DLD1 (cell line): ENCODE data around the gene SLC12A7.

Source experiments
- in situ Hi-C: cut with HindIII; loops from 2 replicates; pipeline ENCODE4 v1.10.0; 2017; ENCODE audit warnings: low sequenced_read_pairs

Gene SLC12A7

DNA sequence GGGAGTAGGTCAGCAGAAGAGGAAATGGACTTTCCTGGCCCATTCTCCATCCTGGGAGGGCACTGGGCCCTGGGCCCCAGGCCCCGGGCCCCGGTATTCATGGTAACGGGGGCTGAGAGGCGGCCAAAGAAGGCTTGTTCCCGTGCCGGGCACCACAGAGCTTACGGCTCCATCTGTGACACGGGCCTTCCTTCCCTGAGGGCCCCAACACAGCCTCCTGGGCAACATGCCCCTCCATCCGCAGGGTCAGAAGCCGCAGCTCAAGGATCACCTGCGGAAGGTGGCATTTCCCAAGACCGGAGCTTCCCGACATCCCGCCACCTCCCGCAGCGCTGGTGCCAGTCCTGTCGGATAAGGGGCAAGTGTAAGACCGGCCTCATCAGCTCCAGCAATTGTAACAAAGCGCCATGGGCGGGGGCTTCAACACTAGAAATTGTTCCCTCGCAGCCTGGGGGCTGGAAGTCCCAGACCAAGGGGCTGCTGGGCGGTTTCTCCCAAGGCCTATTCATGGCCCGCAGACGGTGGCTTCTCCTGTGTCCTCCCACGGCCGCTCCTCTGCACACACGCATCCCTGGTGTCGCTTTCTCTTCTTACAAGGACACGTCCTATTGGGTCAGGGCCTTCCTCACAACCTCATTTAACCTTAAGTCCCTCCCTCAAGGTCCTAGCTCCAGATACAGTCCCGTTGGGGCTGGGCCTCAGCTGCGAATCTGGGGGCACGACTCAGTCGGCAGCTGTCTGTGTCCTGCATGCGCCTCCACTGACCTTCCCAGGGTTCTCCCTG is 31.2 kb upstream of the SLC12A7 start:
- in situ Hi-C loops, result no loop called here

- in situ Hi-C loops, result no loop called here
These were observed 30.0 kb upstream of the SLC12A7 start for GRCh38 chr5:1141834-1142233.

GRCh38 chr5:1140818-1141189 is 28.9 kb upstream of the SLC12A7 start:
- in situ Hi-C loops, result no loop called here

DNA sequence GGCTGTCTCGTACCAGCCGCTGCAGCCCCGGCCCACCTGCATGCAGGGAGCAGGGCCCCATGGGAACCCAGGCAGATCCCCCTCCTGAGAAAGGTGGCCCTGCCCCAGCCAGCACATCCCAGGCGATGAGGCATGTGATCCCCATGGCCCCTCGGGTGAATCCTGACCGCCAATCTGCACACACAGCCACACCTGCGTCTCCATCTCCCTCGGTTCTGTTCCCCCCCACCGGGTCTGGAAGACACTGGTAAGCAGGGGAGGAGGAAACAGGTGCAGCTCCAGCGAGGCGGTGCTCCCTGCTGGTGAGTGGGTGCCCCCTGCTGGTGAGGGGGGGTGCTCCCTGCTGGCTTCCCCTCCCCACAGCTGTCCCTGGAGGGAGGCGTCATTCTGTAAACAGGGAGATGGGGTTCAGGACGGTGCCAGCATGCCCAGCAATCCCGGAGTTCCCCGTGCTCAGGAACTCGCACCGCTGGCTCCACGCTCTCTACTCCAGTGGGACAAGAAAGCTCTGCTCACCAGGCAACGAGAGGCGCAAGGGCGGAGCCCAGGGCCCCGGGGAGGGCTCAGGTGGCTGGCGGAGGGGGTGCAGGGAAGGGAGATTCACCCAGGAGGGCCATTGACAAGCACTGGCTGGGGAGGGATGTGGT is 28.4 kb upstream of the SLC12A7 start:
- in situ Hi-C loops, result no loop called here

DNA sequence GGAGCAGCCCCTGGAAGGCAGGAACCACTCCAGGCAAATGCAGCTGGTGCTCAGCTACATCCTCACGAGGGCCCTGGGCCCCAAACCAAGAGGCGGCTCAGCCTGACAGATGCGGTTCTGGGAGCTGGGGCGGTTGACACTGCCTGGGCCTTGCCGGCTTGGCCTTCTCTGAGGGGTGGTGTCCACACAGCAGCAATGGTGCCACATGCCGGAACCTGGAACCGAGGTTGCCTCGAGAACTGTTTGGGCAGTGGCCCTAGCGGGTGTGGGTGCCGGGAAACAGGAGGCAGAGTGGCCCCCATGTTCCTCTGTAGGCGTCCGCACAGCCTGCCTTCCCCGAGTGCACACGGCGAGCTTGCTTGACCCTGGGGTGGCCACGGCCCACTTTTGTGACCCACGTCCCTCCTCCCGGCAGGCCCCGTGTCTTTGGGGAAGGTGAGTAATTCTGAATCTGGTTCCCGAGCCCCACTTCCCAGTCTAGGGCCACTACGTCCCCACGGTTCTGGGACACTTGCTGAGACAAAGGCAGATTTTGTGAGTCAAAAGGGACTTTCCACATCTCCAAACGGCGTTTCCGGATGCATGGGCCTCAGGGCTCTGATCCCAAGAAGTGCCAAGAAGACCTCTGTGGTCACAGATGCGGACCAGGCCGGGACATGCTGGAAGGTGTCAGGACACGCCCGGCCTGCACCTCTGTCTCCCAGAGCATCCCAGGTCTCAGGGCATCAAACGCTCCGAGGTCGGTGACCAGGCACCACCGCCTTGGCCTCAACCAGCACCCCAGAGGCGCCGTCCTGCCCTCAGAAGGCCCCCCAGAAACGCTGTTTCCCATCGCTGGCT is 27.7 kb upstream of the SLC12A7 start:
- in situ Hi-C loops, result no loop called here

GRCh38 chr5:1138445-1139245 is 26.8 kb upstream of the SLC12A7 start:
- in situ Hi-C loops, result no loop called here

- in situ Hi-C loops, result no loop called here
These were observed 25.9 kb upstream of the SLC12A7 start for GRCh38 chr5:1137567-1138444.

DNA sequence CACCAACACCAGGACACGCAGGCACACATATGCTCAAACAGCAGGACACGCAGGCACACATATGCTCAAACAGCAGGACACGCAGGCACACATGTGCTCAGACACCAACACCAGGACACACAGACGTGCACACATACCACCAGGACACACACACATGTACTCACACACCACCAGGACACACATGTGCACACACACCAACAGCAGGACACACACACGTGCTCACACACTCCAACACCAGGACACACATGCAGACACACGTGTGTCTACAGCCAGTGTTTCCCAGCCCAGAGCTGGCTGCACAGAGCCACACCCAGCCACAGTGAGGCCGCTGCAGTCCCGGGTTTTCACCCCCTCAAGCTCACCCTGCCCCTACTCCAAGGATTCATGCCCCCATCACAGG is 25.0 kb upstream of the SLC12A7 start:
- in situ Hi-C loops, result no loop called here

- in situ Hi-C loops, result no loop called here
These were observed 24.0 kb upstream of the SLC12A7 start for GRCh38 chr5:1135696-1136525.

DNA sequence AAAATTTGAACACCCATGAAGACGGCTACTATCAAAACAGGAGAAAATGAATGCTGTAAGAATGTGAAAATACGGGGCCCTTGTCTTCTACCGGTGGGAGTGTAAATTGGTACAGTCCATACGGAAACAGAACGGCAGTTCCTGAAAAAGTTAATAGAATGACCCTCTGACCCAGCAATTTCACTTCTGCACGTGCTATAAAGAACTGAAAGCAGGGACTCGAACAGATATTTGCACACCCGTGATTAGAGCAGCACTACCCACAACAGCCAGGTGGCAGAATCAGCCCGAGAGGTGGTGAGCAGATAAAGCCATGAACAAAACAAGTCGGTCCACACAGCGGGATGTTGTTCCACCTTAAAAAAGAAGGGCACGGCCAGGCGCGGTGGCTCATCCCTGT is 22.6 kb upstream of the SLC12A7 start:
- in situ Hi-C loops, result no loop called here

GRCh38 chr5:1133510-1134201 is 21.8 kb upstream of the SLC12A7 start:
- in situ Hi-C loops, result no loop called here

GRCh38 chr5:1133108-1133507 is 21.2 kb upstream of the SLC12A7 start:
- in situ Hi-C loops, result no loop called here

GRCh38 chr5:1132570-1132969 is 20.7 kb upstream of the SLC12A7 start:
- in situ Hi-C loops, result no loop called here

DNA sequence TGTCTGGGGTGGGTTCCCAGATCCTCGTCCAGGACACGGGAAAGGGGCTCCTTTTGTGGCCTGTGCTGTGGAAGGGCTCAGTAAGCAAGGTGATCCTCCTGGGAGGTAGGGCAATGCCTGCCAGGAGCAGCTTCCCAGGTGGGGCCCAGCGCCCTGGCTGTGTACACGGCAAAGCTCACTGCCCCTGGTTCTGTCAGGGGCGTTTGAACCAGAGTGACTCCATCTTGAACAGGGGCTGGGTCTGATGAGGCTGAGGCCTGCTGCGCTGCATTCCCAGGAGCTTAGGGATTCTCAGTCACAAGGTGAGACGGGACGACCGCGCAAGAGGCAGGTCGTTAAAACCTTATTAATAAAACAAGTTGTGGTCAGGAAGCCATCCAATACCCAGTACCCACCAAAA is 19.9 kb upstream of the SLC12A7 start:
- in situ Hi-C loops, result no loop called here

DNA sequence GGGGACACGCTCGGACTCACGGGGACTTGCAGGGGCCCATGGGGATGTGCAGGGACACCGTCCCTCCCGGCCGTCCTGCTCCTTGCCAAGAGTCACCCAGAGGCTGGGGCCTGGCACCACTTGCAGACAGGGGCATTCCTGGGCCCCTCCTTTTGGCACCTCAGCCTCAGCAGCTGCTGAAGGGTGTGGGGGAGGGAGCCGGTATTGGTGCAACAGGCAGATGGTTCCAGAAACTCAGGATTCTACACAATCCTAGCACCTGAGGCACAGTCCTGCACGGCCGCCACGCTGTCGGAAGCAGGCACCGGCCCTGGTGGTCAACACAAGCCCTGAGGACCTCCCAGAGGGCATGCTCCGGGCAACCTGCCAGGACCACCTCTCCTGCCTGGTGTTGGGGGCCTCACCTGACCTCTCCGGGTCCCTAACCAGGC is 19.3 kb upstream of the SLC12A7 start:
- in situ Hi-C loops, result no loop called here

DNA sequence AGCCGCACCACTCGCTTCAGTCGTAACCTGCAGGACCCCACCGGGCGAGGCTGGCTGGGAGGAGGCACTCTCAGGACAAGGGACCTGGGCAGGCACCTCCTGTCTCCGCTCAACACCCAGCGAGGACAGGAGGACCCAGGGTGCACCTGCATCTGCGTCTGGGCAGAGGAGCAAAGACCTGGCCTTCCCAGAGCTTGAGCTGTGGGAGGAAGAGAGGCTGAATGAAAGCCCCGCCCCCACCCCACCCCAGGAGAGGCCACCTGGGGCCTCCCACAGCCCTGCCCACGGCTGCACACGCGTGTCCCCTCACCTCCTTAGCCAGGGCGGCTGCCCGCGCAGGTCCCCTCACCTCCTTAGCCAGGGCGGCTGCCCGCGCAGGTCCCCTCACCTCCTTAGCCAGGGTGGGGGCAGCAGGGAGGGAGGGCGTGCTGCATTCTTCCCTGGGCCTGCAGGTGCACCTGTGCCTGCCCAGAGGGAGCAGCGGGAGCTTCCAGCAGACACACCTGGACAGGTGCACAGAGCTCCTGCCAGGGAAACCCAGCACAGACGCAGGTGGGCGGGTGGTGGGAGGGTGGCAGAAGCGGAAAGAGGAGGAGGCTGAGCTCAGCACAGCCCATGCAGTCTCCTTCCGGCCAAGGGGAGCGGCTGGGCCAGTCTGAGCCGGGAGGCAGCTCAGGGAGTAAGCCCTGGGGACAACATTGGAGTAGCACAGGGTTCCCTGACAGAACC is 18.5 kb upstream of the SLC12A7 start:
- in situ Hi-C loops, result no loop called here

DNA sequence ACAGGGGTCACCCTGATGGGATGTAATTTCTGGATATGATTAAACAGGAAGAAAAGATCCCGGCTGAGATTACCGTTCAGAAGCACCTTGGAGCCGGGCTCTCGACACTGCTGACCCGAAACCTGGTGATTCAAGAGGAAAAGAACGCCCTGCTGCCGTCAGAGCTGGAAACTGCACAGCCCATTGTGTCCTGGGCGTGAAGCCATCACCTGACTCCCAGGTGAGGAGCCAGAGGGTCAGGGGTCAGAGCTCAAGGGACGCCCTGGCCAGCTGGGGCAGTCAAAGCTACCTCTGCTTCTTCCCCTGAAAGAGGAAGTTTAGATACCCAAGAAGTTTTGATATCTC is 17.8 kb upstream of the SLC12A7 start:
- in situ Hi-C loops, result no loop called here
